HepG2 (cell line): ENCODE results near the gene GRB7. TPM values are rescaled to one million over a fixed set of nuclear protein-coding genes. Genes with fewer than 3 reads are reported as not detected.

ENCODE experiments used
- ATAC-seq: fragments of 200-7000 bp; cut with Tn5 transposase; 3 replicates; pipeline ENCODE4 v1.9.1; 2020; ENCODE audit warnings: mild to moderate bottlenecking, moderate library complexity
- BruUV-seq: library from RNA; stranded (reverse); fragments of 400-500 nt; replicated peaks from 2 replicates; lab custom pipeline; 2021; lab: Mats Ljungman, UMichigan
- CTCF ChIA-PET: fragments of 300-600 bp; formaldehyde crosslinking; extraction: SDS; loops from one replicate; lab custom pipeline; 2021; ENCODE audit warnings: low total read pairs, inconsistent platforms, low intra/inter-chr PET ratio; lab: Yijun Ruan, JAX
- POLR2A ChIA-PET: fragments of 350-600 bp; sonication (Branson Sonifier 250); formaldehyde crosslinking; loops from one replicate; lab custom pipeline; 2020; ENCODE audit warnings: antibody characterized with exemption, inconsistent platforms; lab: Yijun Ruan, JAX
- DNase-seq: peaks from one replicate; pipeline ENCODE4 v3.0.0-alpha.2; 2015; ENCODE audit warnings: low spot score
- FAIRE-seq: peaks from 3 replicates; lab custom pipeline; 2011; peaks lifted over from hg19 to GRCh38; lab: Jason Lieb, UNC
- H2AFZ ChIP-seq: one replicate; pipeline ENCODE4 v1.6.1; 2011; ENCODE audit warnings: low read length, inconsistent platforms
- H3K27ac ChIP-seq: fragments of 300-600 bp; 3 replicates; pipeline ENCODE4 v1.8.0; 2011; ENCODE audit warnings: mixed run types, mild to moderate bottlenecking, mixed read lengths, low read length, inconsistent platforms; ENCODE audit not compliant: insufficient read depth; ENCODE audit errors: extremely low read length
- H3K27me3 ChIP-seq, 2 experiments: fragments of 200-600 bp in 1 of 2; 2 replicates in 1 of 2; 3 replicates in 1 of 2; pipeline versions ENCODE4 v1.6.0 to v1.8.0; 2011; ENCODE audit warnings: low read length in 2 of 2, mild to moderate bottlenecking in 2 of 2, moderate library complexity in 2 of 2, inconsistent platforms in 1 of 2; ENCODE audit not compliant: insufficient read depth in 2 of 2, control insufficient read depth in 1 of 2
- H3K36me3 ChIP-seq, 2 experiments: fragments of 200-600 bp in 1 of 2; replicated peaks in 1 of 2; 2 replicates in 1 of 2; 3 replicates in 1 of 2; pipeline versions ENCODE4 v1.5.1 to v1.8.0; 2011; ENCODE audit warnings: low read length in 2 of 2, inconsistent platforms in 1 of 2; ENCODE audit not compliant: insufficient read depth in 2 of 2, control insufficient read depth in 1 of 2
- H3K4me1 ChIP-seq: 2 replicates; pipeline ENCODE4 v1.5.1; 2012; ENCODE audit warnings: low read length, inconsistent platforms; ENCODE audit not compliant: insufficient read depth
- H3K4me2 ChIP-seq: 2 replicates; pipeline ENCODE4 v1.6.0; 2011; ENCODE audit warnings: low read depth, low read length, inconsistent platforms
- H3K4me3 ChIP-seq, 3 experiments: fragments of 200-600 bp in 1 of 3; sonication (generic), shearing (Covaris generic) in 1 of 3; replicated peaks in 1 of 3; 2 replicates each; pipeline ENCODE4 v1.5.1; 2011 to 2016; ENCODE audit warnings: low read length in 3 of 3, inconsistent platforms in 2 of 3, low read depth in 2 of 3, mild to moderate bottlenecking in 2 of 3, control low read depth in 1 of 3, mixed read lengths in 1 of 3; ENCODE audit not compliant: insufficient read depth in 1 of 3
- H3K79me2 ChIP-seq: one replicate; pipeline ENCODE4 v1.6.1; 2011; ENCODE audit warnings: low read length, inconsistent platforms; ENCODE audit not compliant: insufficient read depth
- H3K9ac ChIP-seq: 2 replicates; pipeline ENCODE4 v1.6.0; 2011; ENCODE audit warnings: mild to moderate bottlenecking, low read depth, low read length, inconsistent platforms; ENCODE audit not compliant: insufficient read depth
- H3K9me3 ChIP-seq: 2 replicates; pipeline ENCODE4 v1.5.1; 2012; ENCODE audit warnings: mild to moderate bottlenecking, low read length
- H4K20me1 ChIP-seq: 2 replicates; pipeline ENCODE4 v1.6.0; 2011; ENCODE audit warnings: inconsistent platforms, mild to moderate bottlenecking, low read length, moderate library complexity; ENCODE audit not compliant: insufficient read depth
- ATF1 ChIP-seq: IDR thresholded peaks from 2 replicates; pipeline ENCODE4 v1.6.1; 2016; ENCODE audit warnings: mild to moderate bottlenecking, control low read depth
- EEA1 ChIP-seq: sonication (generic); formaldehyde crosslinking; IDR thresholded peaks from 2 replicates; pipeline ENCODE4 v1.5.1; 2020; ENCODE audit warnings: mild to moderate bottlenecking, missing genetic modification reagents, borderline replicate concordance
- EZH2 ChIP-seq: conservative IDR thresholded peaks from 2 replicates; pipeline ENCODE4 v1.6.1; 2012; ENCODE audit warnings: mild to moderate bottlenecking, low read depth, low read length, moderate library complexity
- HOXA7 ChIP-seq: sonication (generic); formaldehyde crosslinking; IDR thresholded peaks from 2 replicates; pipeline ENCODE4 v1.8.1; 2022; ENCODE audit warnings: mild to moderate bottlenecking, missing genetic modification reagents, moderate library complexity
- MBD4 ChIP-seq: IDR thresholded peaks from 2 replicates; pipeline ENCODE4 v1.6.1; 2012; ENCODE audit warnings: low read length, inconsistent platforms, borderline replicate concordance
- MTF2 ChIP-seq: sonication (generic); formaldehyde crosslinking; IDR thresholded peaks from 2 replicates; pipeline ENCODE4 v1.5.0; 2020; ENCODE audit warnings: missing genetic modification reagents, borderline replicate concordance
- NCOA1 ChIP-seq: sonication (generic); formaldehyde crosslinking; IDR thresholded peaks from 2 replicates; pipeline ENCODE4 v1.9.0; 2021; ENCODE audit warnings: missing genetic modification reagents
- NCOA2 ChIP-seq: sonication (generic); formaldehyde crosslinking; IDR thresholded peaks from 2 replicates; pipeline ENCODE4 v1.8.0; 2022; ENCODE audit warnings: inconsistent platforms
- PHF20 ChIP-seq: sonication (generic); formaldehyde crosslinking; IDR thresholded peaks from 2 replicates; pipeline ENCODE4 v1.5.0; 2020; ENCODE audit warnings: mild to moderate bottlenecking, missing genetic modification reagents
- PITX1 ChIP-seq: sonication (generic); formaldehyde crosslinking; IDR thresholded peaks from 2 replicates; pipeline ENCODE4 v1.5.1; 2020; ENCODE audit warnings: mild to moderate bottlenecking, missing genetic modification reagents
- SALL2 ChIP-seq: sonication (generic); formaldehyde crosslinking; IDR thresholded peaks from 2 replicates; pipeline ENCODE4 v1.8.1; 2023; ENCODE audit warnings: mild to moderate bottlenecking, missing genetic modification reagents, inconsistent platforms
- THAP11 ChIP-seq: IDR thresholded peaks from 2 replicates; pipeline ENCODE4 v1.6.1; 2016; ENCODE audit warnings: missing biosample characterization, missing genetic modification reagents
- ZBTB8A ChIP-seq: sonication (generic); formaldehyde crosslinking; IDR thresholded peaks from 2 replicates; pipeline ENCODE4 v1.4.0; 2020; ENCODE audit warnings: mild to moderate bottlenecking, low read depth, missing genetic modification reagents, borderline replicate concordance
- ZFAT ChIP-seq: sonication (generic); formaldehyde crosslinking; conservative IDR thresholded peaks from 2 replicates; pipeline ENCODE4 v1.8.1; 2023; ENCODE audit warnings: missing genetic modification reagents, inconsistent platforms
- ZFP62 ChIP-seq: sonication (generic); formaldehyde crosslinking; IDR thresholded peaks from 2 replicates; pipeline ENCODE4 v1.4.0; 2020; ENCODE audit warnings: missing genetic modification reagents
- ZKSCAN5 ChIP-seq: sonication (generic); formaldehyde crosslinking; IDR thresholded peaks from 2 replicates; pipeline ENCODE4 v1.5.1; 2020; ENCODE audit warnings: mild to moderate bottlenecking, missing genetic modification reagents
- ZNF263 ChIP-seq: sonication (generic); formaldehyde crosslinking; IDR thresholded peaks from 2 replicates; pipeline ENCODE4 v1.4.0; 2020; ENCODE audit warnings: missing genetic modification reagents
- WGBS: methylation state at CpG from one replicate; pipeline ENCODE4 v1.1.6; 2017; ENCODE audit warnings: low lambda C conversion rate; 5-methylcytosine and 5-hydroxymethylcytosine counted together
- in situ Hi-C: cut with HindIII; loops from 2 replicates; pipeline ENCODE4 v1.10.0; 2017; ENCODE audit warnings: low pct_unique_long_range_greater_than_20kb; ENCODE audit not compliant: extremely low pct_ligation_motif_present
- intact Hi-C: fragments of 100-400 bp; cut with micrococcal nuclease; formaldehyde crosslinking; loops from one replicate; pipeline ENCODE4 v1.10.0; 2022; ENCODE audit not compliant: unreplicated experiment
- polyA plus RNA-seq, 8 experiments: library from polyadenylated mRNA; depleted of rRNA in 3 of 8; stranded (reverse) in 7 of 8; unstranded in 1 of 8; fragments of >200 nt; fragmentation: Illumina TruSeq in 4 of 8; extraction: Trizol in 4 of 8; gene quantifications; 2 replicates each; pipeline versions ENCODE4 v1.2.1 to v1.2.3, GENCODE V29; 2011 to 2016; ENCODE audit warnings: low read depth in 4 of 8, missing spikeins in 1 of 8, mixed read lengths in 1 of 8; ENCODE audit not compliant: insufficient read depth in 1 of 8
- total RNA-seq, 5 experiments: library from RNA; depleted of rRNA; stranded (reverse); fragments of >200 nt; fragmentation: Illumina TruSeq; extraction: Trizol; gene quantifications; 2 replicates each; pipeline ENCODE4 v1.2.3, GENCODE V29; 2016; ENCODE audit warnings: low read depth in 1 of 5
- TF ChIP-seq, protein P1 (sequence below): sonication (generic); formaldehyde crosslinking; IDR thresholded peaks from 2 replicates; pipeline ENCODE4 v1.8.0; 2022; ENCODE audit warnings: mild to moderate bottlenecking, missing genetic modification reagents, borderline replicate concordance

The GRB7 gene
- total and polyA plus RNA-seq, 2 of the 13 experiments (the other 11 are each of a cell fraction or from before 2014, with no cell fraction given): 60.2 to 77.7 TPM

DNA sequence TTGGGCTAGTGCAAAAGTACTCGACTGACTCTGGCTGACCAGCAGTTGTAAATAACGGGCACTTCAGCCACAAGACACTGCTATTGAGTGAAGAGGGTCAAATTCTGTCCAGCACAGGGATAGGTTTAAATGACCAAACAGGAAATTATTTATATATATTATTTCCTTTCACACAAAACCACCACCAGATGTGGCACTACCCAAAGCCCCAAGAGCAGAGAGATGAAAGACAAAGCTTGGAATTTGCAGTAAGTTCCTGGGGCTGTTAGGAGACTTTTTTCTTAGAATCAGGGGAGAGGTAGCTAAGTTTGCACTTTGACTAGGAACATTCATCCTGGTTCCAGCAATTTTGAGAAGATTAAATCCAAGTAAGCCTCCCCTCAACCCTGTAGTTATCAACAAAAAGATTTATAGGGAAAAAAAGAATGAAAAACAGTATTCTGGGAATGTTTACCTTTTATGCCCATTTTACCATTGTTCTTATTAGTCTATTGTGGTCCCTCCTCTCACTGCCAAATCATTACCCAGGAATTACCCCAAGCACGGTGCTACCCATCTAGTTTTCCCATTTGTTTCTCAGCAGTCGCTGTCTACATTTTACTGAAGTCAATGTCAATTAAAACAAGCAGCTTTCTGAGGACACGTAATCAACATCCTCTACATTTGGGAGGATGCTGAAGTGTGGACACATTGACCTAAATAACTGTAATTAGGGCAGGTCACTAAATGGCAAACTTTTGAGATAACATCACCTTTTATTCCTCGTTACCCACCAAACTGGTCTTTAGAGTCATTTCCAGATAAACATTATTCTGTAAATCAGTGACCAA, 43.5 kb downstream of the GRB7 start:
- DNase-seq (no peak), ATAC-seq (no peak), FAIRE-seq (no peak)
- in situ Hi-C loops (no loop called here), intact Hi-C loops (no loop called here)
- TF ChIP-seq ATF1 (CRISPR knock-in tag) (no peak), ZFP62 (CRISPR knock-in tag) (no peak), HOXA7 (no peak), EEA1 (no peak), NCOA2 (CRISPR knock-in tag) (no peak), ZFAT (CRISPR knock-in tag) (no peak), THAP11 (no peak), MBD4 (no peak), NCOA1 (no peak), SALL2 (CRISPR knock-in tag) (no peak), ZNF263 (no peak), ZBTB8A (no peak), PHF20 (no peak), ZKSCAN5 (no peak), MTF2 (no peak), EZH2 (no peak), PITX1 (CRISPR knock-in tag) (no peak)
- TF ChIP-seq, protein P1, sequence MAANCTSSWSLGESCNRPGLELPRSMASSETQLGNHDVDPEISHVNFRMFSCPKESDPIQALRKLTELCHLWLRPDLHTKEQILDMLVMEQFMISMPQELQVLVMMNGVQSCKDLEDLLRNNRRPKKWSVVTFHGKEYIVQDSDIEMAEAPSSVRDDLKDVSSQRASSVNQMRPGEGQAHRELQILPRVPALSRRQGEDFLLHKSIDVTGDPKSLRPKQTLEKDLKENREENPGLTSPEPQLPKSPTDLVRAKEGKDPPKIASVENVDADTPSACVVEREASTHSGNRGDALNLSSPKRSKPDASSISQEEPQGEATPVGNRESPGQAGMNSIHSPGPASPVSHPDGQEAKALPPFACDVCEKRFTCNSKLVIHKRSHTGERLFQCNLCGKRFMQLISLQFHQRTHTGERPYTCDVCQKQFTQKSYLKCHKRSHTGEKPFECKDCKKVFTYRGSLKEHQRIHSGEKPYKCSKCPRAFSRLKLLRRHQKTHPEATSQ (CRISPR knock-in tag): no peak
- H3K9ac ChIP-seq: no peak overlapping the region
- no peaks in the 10 kb centered on the region for H3K36me3 ChIP-seq
- 1% methylated on average over 6 of the region's 6 CpGs for WGBS
- peaks cover 0 to 20% of the 10 kb centered on the region in 2 experiments; a peak in 3 of 5 replicates for H3K27me3 ChIP-seq
- no peaks in the 10 kb centered on the region for H4K20me1 ChIP-seq
- no peaks in the 10 kb centered on the region for H3K4me1 ChIP-seq
- H2AFZ ChIP-seq: no peak overlapping the region
- no peak overlapping the region for H3K4me2 ChIP-seq
- BruUV-seq: no TSS peak
- CTCF ChIA-PET: no interaction called here
- no peak overlapping the region for H3K27ac ChIP-seq
- POLR2A ChIA-PET: no interaction called here
- no peak overlapping the region for H3K4me3 ChIP-seq
- no peaks in the 10 kb centered on the region for H3K9me3 ChIP-seq
- H3K79me2 ChIP-seq: no peaks in the 10 kb centered on the region
